Measurements from ENCODE around the gene WDR31.

WDR31 gene

DNA sequence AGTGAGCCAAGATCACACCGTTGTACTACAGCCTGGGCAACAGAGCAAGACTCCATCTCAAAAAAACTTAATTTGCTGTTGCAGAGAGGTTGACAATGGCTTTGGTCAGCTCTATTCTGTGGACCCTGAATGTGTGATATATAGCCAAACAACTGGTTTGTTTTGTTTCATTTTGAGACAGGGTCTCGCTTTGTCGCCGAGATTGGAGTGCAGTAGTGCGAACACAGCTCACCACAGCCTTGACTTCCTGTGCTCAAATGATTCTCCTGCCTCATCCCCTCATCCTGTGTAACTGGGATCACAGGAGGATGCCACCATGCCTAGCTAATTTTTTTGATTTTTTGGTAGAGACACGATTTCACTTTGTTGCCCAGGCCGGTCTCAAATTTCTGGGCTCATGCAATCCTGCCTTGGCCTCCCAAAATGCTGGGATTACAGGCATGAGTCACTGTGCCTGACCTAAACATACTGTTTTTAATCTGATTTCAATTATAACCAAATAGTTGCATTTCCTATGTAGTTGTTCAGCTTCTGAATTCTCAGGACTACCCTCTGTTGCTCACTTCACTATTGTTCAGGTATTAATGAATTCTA lies 46.7 kb downstream of the WDR31 start:
- no peak for DNase-seq

DNA sequence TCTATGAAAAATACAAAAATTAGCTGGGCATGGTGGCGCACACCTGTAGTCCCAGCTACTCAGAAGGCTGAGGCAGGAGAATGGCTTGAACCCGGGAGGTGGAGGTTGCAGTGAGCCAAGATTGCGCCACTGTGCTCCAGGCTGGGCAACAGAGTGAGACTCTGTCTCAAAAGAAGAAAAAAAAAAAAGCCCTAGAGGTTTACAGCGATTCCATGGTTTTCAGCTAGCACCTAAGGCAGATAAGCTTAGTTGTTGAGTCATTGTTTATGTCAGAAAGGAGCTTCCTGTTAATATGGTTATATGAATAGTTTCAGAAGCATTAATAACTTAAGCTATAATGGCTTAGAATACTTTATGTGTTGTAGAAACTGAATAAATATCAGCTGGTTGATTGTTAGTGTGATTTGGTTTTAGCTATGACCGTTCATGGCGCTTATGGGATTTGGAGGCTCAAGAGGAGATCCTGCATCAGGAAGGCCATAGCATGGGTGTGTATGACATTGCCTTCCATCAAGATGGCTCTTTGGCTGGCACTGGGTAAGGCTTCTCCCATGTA lies 49.9 kb downstream of the WDR31 start:
- DNase-seq = no peak

- DNase-seq = no peak
These were observed 51.0 kb downstream of the WDR31 start for GRCh38 chr9:113289091-113289490.

GRCh38 chr9:113281356-113281755 lies 58.7 kb downstream of the WDR31 start:
- DNase-seq = no peak

DNA sequence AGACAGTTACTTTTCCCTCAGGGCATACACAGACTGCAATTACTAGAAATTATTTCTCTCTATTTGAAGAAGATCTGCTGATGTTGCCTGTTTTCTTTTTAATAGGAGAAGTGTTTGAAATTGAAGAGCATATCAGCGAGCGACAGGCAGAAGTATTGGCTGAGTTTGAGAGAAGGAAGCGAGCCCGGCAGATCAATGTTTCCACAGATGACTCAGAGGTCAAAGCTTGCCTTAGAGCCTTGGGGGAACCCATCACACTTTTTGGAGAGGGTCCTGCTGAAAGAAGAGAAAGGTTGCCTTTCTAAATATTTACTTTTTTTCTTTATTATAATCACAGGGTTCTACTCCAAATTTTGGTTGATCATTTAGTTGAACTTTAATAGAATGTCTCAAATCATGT lies 61.2 kb downstream of the WDR31 start:
- no peak for DNase-seq

DNA sequence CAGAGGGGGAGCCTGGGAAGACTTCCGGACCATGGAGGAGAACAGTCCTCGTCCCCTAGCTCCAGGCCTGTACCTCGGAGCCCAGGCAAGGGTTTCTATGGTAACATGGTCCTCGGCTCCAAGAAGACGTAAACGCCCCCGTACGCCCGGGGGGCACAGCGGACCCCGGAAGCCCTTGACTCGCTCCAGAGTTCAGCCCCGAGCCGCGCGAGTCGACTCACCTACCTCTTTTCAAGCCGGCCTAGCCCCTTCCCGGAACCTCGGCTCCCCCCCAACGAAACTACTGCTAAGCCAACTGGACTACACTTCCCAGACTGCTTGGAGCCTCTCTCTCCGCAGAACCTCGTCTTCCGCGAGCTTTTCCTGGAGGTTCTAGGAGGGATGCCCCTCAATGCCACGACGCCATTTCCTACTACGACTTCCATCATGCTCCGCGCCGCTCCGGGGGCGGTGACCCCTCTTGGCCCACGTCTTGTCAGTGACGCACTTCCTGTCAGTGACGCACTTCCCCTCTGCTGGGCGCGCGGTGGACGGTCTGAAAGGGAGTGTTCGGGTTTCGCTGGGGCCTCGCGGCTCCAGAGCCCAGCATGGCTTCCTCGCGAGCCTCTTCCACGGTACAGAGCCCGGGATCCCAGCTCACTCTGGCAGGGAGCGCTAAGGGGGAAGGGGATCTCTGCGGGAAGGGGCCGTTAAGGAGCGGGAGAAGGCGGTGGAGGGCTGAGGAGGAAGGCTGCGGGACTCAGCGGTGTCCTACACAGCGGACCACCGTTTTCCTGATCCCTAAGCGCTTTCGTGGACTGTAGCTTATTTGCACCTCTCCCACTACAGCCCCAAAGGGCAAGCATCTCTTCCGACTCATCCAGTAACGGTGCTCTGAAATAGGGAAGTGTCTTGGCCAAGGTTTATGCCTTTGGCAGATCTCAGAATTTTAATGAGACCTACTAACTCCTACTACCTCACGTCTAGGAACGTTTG lies 64.6 kb downstream of the WDR31 start, which contains the start of the genes CDC26 and PRPF4:
Gene CDC26, minus strand, starts transcription at position 416 of the 975 bp plus-strand sequence. CDS start 3,065 bp downstream, outside the sequence.
Gene PRPF4, plus strand, starts transcription at position 502 of the 975 bp plus-strand sequence. Its CDS starts 86 bp downstream, at position 588.
- peak; percentile 99 for DNase-seq

DNA sequence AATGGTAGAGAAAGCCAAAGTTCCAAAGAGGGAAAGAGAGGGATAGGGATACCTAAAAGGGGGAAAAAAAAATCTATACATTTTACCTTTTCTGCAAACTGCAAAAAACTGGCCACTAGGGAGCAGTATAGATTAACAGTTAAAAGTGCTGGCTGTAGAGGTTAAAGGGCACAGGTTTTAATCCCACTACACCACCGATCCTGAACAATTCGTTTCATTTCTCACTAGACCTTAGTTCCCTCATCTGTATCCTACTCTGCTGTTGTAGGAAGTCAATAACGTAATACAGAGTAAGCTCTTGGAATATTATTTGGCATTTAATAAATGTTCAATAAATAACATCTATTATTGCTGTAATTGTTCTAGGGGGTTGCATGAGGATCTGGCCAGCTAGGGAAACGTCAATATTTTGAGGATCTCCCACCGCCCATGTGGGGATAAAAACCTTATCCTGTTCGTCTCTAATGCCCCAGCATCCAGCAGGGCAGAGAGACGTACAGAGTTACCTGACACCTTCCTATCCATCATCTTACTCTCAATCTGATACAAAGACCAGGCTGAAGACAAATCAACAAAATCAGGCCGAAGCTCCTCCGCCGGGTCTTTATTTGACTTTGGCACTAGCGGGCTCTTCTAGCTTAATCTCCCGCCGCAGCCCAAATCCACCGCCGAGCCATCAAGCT lies 65.5 kb downstream of the WDR31 start:
- peak; percentile 88 for DNase-seq

- peak; percentile 79 for DNase-seq
These were observed 70.2 kb downstream of the WDR31 start for GRCh38 chr9:113269871-113270270.

- no peak for DNase-seq
These were observed 70.7 kb downstream of the WDR31 start for GRCh38 chr9:113269355-113269754.

DNA sequence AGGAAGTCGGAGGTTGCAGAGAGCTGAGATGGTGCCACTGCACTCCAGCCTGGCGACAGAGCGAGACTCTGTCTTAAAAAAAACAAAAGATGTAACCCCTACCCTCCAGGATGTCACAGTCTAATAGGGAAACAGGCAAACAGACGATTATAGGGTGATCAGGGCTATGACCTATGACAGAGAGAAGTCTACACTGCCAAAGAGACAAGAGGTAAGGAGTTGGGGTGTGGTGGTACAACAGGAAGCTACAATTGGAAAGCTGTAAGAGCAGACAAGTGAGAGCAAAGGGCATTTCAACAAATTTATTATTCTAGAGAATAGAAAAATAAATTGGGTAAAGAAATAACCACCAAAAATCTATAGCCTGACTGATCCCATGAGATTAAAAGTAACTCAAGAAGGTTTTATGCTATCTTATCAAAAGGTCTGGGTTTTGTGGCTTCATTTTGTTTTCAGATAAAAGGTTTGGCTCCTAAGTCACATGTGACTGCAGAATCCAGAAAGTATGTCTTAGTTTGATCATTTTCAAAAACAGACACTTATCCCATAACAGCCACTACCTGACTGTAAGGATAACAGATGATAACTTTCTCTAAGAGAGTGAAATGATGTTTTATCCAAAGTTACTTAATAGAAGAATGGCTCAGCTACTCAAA lies 72.0 kb downstream of the WDR31 start:
- no peak for DNase-seq

DNA sequence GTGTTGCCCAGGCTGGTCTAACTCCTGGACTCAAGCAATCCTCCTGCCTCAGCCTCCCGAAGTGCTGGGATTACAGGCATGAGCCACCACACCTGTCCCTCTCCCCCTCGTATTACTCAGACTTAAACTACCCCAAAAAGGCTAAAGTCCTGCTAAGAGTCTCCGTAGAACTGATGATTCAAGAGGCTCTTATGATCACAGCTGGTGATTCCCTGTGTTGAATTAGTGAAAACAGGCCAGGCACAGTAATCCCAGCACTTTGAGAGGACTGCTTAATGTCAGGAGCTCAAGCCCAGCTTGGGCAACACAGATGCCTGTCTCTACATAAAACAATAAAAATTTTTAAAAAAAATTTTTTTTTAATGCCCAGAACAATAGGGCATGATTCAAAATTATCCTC lies 73.9 kb downstream of the WDR31 start:
- peak; percentile 47 for DNase-seq

All from NCI-H82 (cell line).